Heart left ventricle (tissue), 13 donors: ENCODE measurements around the gene USP48.

ENCODE experiments used
- CTCF ChIP-seq, 12 donors: fragments of 200-600 bp; sonication (generic) in 4 of 12; IDR thresholded peaks; one replicate each; pipeline versions ENCODE4 v1.5.0 to v1.8.0; 2018 to 2022; ENCODE audit warnings: antibody characterized with exemption in 12 of 12, mild to moderate bottlenecking in 5 of 12
- POLR2A ChIP-seq, 2 donors: fragments of 450-650 bp; IDR thresholded peaks; one replicate each; pipeline ENCODE4 v1.6.1; 2017; ENCODE audit warnings: antibody characterized with exemption in 2 of 2, mild to moderate bottlenecking in 2 of 2, moderate library complexity in 2 of 2
- donor health status: ischemic (EF 13 %, LVEDD 7.1; RV severe dilation, severe dysfunction).
- donor health status: DM: no; HTN: yes; CAD: no.
- donor health status: DM: no; HTN: no; CAD: no.
- donor health status: ischemic (EF 25% LVEDD 6.9; RV normal size, moderate dysfunction).
- donor health status: ischemic (EF 25% LVEDD 5.7; RV mildly dilated, moderate dysfunction).
- donor health status: ischemic (EF 35%, LVEDD 5.7; RV mildly dilated, moderate dysfunction).
- donor health status: nonischemic (EF 11% LVEDD 7.7; RV severe dilation, severe dysfunction).
- donor health status: DM: yes; HTN: yes; CAD: no.
- donor health status: PGD.
- donor health status: ischemic (EF 29% LVEDD 5.4; RV normal size, mild dysfunction).
- donor health status: nonischemic (EF 23%, LVEDD 6.1; RV moderate dilation, normal function).

- TF ChIP-seq CTCF (IDR thresholded peaks at IDR 0.05) (no peak), POLR2A (IDR thresholded peaks at IDR 0.05) (no peak)
Observed at GRCh38 chr1:21704145-21704544, 78.8 kb downstream of the USP48 start.
